Measurements from ENCODE around the gene DUSP2.

GRCh38 chr2:96097951-96098823, 47.1 kb downstream of the DUSP2 start:
- TF ChIP-seq POLR2A (IDR thresholded peaks at IDR 0.05) = no peak
- TF ChIP-seq CTCF (IDR thresholded peaks at IDR 0.05) = no peak
- no peak for TF ChIP-seq EP300 (IDR thresholded peaks at IDR 0.05)
